Endothelial cell of umbilical vein (primary cell): ENCODE measurements around the gene CFAP69.

Experiments used
- EZH2 ChIP-seq: IDR thresholded peaks from 2 replicates; pipeline ENCODE4 v1.6.1; 2012; ENCODE audit warnings: borderline replicate concordance, low read depth, mild to moderate bottlenecking, moderate library complexity, low read length, inconsistent platforms; ENCODE audit not compliant: severe bottlenecking
- GATA2 ChIP-seq: IDR thresholded peaks from 2 replicates; pipeline ENCODE4 v1.7.0; 2011; ENCODE audit warnings: low read depth, mild to moderate bottlenecking, moderate library complexity, mixed read lengths, low read length; ENCODE audit not compliant: insufficient read length, insufficient read depth
- POLR2A ChIP-seq: IDR thresholded peaks from 2 replicates; pipeline ENCODE4 v1.6.1; 2012; ENCODE audit warnings: low read depth, mild to moderate bottlenecking, control low read depth, low read length

GRCh38 chr7:90347759-90348158 is 102.8 kb downstream of the CFAP69 start:
- no peak for TF ChIP-seq EZH2
- no peak for TF ChIP-seq POLR2A
- no peak for TF ChIP-seq GATA2
